IPS-18c (cell line): ENCODE measurements around the gene TNIP1.

Experiments used
- H3K4me3 ChIP-seq: 2 replicates; pipeline ENCODE4 v1.7.0; 2013; ENCODE audit warnings: low read depth, mild to moderate bottlenecking, low read length, moderate library complexity; ENCODE audit not compliant: insufficient read depth
- H3K9me3 ChIP-seq: one replicate; pipeline ENCODE4 v1.6.1; 2013; ENCODE audit warnings: mild to moderate bottlenecking, low read length, moderate library complexity; ENCODE audit not compliant: control insufficient read depth, insufficient read depth

The TNIP1 gene

DNA sequence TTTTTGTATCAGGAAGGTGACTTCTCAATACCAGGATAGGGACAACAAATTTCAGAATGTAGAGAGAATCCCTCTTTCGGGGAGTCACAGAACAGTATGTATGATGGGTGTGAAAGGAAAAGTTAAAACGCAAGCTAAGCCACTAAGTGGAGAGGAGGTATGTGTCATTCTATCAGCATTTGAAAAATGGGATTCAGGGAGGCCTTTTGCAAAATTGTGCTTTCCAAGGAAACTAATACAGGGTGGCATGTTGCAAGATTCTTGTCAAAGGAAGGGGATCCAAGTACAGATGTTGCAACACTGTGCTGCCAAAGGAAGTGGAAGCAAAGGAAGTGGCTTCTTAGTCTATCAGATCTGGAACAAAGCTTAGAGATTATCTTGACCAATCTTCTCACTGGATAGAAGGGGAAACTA, 12.6 kb upstream of the TNIP1 start:
- H3K9me3 ChIP-seq, result no peaks in the 10 kb centered on the region
- no peak overlapping the region for H3K4me3 ChIP-seq

DNA sequence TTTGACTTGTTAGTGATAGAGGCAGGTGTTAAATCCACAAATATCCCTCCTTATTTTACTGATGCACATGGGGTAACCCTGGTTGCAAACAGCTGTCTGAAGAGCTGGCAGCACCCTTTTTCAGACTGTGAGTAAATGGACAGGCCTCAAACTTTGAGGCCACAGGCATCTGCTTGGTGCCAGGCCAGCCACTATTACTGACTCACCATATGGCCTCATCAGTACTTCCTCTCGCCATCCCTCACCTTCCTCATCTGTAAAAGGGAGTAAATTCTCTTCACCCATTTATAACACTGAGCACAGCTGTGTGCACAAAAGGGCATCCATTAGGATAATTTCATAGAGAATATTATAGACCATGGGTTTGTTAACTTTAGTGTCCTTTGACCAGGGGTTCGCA, 11.9 kb upstream of the TNIP1 start:
- no peak overlapping the region for H3K4me3 ChIP-seq
- H3K9me3 ChIP-seq, result no peaks in the 10 kb centered on the region

DNA sequence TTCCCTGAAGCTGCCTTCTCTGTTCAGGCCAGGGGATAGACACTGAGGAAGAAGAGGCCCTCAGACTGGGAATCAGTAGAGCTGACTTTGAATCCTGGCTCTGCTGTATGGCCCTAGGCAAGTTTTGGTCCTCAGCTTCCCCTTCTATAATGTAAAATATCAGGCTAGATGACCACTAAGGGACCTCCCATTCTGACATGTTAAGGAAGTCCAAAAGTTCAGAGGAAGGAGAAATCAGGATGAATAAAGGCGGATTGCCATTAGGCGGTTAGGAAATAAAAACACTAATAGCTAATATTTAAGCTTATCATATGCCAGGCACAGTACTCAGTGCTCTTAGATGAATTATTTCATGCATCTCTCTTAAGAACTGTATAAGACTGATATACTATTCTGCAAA, 8.9 kb upstream of the TNIP1 start:
- Histone ChIP-seq H3K9me3 (no peaks in the 10 kb centered on the region), H3K4me3 (no peak overlapping the region)

DNA sequence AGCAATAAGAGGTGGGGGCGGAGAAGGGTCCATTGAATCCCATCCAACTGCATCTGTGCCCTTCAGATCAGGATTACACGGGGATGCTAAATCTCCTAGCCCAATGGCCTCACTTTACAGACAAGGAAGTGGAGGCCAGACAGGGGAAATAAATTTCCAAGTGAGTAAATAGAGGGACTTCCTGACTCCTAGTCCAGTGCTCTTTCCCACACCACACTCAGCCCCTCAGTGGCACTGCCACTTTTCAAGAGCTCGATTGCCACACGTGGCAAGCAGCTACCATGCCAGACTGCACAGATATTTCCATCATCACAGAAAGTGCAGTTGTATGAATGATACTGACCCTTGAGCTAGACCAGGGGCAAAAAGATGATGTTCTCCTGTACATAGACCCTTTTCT, 8.2 kb upstream of the TNIP1 start:
- no peak overlapping the region for H3K4me3 ChIP-seq
- no peaks in the 10 kb centered on the region for H3K9me3 ChIP-seq

DNA sequence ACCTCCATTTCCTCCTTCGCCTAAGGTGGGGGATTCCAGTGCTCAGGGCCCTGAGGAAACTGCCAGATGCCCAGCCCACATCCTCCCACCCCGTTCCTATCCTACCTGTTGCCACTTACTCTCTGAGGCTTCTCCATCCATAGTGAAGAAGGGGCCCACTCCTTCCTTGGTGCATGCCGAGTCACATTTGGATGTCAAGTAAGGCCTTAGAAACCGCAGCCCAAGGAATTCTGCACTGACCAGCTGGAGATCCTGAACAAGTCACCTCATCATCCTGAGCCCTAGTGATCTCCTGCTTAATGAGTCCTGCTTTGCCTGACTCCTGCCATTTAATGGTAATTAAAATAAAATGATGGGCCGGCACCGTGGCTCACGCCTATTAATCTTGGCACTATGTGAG, 6.7 kb upstream of the TNIP1 start:
- Histone ChIP-seq H3K4me3 (no peak overlapping the region), H3K9me3 (no peaks in the 10 kb centered on the region)

DNA sequence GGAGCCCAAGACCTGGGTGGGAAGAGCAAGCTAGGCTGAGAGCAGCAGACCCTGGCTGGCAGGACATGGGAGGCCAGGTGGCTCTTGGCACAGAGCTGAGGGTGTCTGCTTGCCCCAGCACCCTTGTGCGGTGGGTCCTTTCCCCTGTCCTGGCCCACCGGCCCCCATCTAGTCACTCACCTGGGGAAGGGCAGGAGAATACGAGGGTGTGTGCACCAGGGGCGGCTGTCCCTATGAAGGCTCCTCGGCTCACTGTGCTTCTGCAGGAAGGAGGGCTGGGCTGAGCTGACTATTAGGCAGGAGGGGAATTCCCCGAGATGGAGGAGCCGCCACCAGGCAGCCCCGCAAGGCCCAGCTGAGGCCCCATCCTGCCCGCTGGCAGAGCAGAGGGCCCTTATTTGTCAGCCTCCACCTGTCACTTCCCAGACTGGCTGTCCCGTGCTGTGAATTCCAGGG, 6.1 kb upstream of the TNIP1 start:
- no peak overlapping the region for H3K4me3 ChIP-seq
- no peaks in the 10 kb centered on the region for H3K9me3 ChIP-seq

DNA sequence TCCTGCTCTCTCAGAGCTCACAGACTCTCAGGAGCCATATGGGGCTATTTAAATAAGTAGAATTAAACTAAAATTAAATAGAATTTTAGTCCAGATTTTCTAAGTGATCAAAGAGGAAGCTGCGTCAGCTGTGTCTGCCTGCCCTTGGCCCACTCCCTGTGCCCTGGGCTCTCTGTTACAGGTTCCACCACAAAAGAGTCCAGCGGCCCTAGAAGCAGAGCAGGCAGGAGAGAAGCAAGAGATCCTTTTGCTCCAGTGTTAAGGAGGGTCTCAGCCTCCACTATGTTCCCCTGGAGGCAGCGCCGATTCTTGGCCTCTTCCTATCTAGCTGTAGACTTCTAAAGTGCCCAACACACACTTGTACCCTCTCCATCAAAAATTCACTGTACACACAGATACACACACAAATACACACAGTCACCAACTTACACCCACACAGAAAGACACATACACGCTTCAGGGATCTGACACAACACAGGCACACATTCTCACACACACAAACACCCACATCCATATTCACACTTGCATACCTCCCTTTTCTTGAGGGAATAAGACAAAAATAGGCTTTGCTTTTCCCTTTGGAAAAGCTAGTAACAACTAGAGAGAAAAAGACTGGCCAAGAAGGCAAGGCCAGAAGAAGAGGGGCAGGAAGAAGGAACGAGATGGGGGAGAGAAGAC, 5.5 kb upstream of the TNIP1 start:
- H3K4me3 ChIP-seq, result no peak overlapping the region
- no peaks in the 10 kb centered on the region for H3K9me3 ChIP-seq

DNA sequence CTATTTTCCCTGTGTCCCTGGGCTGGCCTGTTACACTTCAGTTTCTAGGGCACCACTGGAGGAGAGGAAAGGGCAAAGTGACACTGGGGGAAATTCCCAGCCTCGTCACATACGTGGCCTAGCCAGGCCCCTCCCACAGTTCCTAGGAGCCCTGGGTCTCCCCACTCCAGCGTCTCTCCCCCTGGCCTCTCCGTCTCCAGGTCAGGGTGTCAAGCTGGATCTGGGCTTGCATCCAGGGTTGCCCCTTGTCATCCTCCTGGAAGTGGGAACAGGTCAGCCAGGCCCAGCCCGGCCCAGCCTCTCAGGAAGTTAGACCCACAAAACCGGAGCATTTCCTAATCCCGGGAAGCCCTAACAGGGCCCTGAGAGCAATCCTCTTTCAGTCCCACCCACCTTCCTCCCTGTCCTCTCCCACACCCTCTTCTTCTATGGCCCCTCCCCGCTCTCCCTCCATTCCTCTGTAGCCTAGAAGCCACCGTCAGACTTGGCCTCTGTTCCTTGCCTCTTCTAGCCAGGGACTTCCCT, 4.7 kb upstream of the TNIP1 start:
- H3K4me3 ChIP-seq, result no peak overlapping the region
- H3K9me3 ChIP-seq, result no peaks in the 10 kb centered on the region

DNA sequence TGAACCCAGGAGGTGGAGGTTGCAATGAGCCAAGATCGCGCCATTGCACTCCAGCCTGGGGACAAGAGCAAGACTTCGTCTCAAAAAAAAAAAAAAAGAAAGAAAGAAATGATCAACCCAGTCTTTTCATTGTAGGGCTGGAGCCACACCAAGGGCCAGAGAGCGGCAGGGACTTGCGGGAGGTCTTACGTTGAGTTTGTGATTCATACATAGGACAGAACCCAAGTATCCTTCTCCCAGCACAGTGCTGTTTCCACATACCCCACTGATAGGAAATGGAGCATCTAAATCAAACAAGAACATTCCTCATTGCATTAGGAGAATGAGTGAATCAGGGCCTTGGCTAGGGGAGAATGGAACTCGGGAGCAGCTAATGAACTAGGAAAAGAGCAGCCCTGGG, 3.5 kb upstream of the TNIP1 start:
- Histone ChIP-seq H3K9me3 (no peaks in the 10 kb centered on the region), H3K4me3 (no peak overlapping the region)

DNA sequence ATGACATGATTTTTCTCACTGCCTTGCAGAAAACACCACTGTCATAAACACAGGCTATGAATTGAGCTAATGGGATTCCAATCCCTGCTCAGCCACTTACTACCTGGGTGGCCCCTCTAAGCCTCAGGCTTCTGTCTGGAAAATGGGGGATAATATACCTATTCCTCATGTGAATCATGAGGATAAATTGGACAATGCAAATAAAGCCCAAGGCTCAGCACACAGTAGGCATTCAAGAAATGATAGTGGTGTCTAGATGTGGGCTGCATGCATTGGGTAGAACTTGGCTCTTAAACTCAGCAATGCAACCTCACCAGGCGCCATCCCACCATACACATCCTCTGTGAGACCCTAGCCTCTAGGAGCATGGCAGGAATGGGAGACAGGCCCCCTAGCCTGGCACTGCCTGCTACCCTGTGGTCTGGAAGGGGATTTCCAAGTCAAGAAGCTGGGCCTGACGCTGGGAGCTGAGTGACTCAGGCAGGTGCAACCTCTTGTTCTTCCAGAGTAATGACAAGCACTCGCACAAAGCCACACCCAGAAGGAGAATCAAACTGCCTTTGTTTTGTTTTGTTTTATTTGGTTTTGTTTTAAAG, 2.3 kb upstream of the TNIP1 start:
- H3K9me3 ChIP-seq, result no peaks in the 10 kb centered on the region
- no peak overlapping the region for H3K4me3 ChIP-seq

DNA sequence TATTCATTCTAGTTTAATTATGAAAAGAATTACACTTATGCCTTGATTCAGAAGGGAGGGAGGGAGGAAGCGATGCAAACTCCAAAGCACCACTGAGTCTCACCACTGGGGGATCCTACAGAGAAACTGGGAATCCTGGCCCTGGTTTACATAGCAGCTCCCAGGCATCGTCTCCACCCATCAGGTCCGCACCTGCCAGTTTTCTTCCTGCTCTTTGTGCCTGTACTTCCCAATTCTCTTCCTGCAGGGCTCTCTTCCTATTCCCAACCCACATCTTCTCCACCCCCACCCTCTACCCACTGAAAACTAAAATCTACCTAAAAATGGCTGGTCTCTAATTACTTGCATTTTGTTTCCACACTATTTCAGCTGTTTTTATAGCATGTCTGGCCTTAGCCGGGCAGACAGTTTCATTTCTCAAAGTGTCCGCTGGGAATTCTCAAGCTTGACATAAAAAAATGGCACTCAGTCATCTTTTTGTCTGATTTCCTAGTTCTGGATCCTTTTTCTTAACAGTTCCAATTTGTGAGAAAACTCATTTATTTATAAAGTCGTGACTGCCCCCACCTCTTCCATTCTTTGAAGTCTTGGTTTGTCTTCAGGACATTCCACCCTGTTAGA, 1.6 kb upstream of the TNIP1 start:
- no peaks in the 10 kb centered on the region for H3K9me3 ChIP-seq
- no peak overlapping the region for H3K4me3 ChIP-seq

DNA sequence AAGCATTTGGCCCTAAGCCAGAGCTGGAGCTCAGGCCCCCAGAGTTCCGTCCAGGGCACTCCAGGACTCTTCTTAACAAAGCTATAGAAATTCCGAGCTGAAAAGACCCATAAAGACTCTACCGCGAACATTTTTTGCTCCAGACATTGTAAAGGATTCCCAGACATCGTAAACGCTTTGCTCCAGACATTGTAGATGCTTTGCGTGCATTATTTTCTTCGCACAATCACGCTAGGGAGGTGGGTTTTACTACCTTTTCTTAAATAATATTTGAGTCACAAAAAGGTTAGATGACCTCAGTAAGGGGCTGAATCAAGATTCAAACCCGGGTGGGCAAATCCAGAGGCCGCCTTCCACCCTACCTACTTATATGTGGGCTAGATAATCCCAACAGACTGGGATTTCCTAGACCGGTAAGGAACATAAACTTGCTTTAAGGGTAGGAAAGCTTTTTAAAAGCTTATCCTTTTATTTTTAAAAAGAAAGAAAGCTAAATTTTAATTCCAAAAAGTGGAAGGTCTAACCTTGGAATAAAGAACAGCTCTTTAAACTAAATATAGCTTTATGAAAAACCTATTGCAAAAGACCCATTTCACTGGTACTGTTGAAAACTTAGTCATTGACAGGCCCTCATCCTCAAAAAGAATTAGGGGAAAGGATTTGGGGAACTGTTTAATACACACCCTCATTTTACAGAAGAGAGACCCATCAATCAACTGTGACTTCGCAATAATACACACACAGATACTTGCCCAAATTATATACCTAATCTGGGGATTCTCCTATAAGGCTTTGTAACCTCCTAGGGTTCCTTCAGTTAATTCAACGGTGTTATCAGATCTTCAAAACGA, 822 bp upstream of the TNIP1 start:
- H3K9me3 ChIP-seq, result no peaks in the 10 kb centered on the region
- peak overlapping the region; percentile 96 for H3K4me3 ChIP-seq

DNA sequence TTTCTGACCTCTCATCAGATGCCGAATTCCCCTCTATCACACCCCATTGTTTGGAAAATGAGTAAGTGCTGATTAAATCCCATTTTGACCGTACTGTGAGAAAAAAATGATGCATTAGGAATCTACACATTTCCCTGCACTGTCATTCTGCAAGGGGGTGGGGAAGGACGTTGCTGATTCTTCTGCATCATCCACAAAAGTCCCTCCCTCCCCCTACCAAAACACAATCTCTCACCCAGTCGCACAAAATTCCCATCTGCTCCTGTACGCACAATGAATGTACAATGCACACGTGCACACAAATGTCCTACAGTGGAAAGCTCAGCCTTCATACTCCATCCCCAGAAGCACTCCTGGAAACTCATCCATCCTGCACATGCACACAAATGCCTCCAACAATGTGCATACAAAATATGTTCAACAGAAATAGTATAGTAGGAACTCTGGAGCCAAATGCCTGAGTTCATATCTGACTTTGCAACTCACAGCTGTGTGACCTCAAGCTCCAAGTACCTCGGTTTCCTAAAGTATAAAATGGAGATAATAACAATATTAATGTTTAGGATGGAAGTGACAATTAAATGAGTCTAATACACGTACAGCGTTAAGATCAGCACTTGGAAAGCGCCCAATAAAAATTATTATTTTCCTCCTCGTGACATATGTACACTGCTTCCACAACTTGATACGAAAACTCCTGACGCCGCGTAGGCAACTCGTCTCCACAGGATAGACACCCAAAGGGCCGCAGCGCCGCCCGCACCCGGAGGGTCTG, 809 bp downstream of the TNIP1 start:
- Histone ChIP-seq H3K9me3 (peaks cover 2% of the 10 kb centered on the region), H3K4me3 (peak overlapping the region; percentile 96)

DNA sequence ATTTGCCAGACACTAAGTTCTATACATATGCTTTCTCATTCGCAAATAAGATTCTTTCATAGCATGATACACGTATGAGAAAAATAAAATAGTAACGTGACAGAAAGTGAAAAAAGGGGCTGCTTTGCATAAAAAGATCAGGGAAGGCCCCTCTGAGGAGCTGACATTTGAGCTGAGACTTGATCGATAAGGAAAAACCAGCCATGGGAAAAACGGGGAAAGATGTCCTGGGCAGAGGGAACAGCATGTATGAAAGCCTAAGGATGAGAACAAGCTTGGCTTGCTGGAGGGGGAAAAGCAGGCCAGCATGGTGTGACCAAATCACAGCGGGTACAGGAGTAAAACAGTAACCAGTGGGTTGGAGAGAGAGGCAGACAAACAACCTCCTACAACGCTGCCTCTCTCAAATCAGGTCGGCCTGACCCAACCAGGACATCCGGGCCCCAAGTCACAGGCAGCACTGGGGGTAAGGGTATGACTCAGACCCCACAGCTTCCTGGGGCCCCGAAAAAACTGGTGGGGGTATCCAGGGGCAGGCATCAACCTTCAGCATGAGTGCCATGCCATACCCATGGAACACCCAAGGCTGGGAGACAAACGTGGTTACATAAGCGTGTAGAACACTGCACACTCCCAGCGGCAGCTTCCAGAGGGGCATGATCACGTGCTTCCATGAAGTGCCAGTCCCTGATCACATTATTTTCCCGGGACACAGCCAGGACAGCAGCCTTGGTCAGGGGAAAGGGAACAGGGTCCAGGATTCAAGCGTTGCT, 2.2 kb downstream of the TNIP1 start:
- Histone ChIP-seq H3K4me3 (no peak overlapping the region), H3K9me3 (peaks cover 2% of the 10 kb centered on the region)

DNA sequence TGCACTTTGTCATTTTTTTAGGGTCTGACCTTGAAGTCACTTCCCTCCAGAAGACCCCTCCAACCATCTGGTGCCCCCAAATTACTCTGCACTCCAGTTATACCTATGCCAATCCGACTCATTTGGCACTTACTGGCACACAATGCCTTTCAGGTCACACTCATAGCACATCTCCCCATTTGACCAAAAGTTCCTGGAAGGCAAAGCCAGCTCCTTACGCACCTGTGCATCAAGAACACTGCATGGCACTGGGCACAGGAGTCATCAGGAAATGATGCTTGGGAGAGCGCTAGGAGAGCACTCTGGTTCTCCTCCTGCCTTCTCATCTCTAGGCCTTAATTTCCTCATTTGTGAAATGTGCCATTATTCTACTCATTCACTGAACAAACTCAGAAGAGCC, 2.9 kb downstream of the TNIP1 start:
- Histone ChIP-seq H3K4me3 (no peak overlapping the region), H3K9me3 (peaks cover 2% of the 10 kb centered on the region)

DNA sequence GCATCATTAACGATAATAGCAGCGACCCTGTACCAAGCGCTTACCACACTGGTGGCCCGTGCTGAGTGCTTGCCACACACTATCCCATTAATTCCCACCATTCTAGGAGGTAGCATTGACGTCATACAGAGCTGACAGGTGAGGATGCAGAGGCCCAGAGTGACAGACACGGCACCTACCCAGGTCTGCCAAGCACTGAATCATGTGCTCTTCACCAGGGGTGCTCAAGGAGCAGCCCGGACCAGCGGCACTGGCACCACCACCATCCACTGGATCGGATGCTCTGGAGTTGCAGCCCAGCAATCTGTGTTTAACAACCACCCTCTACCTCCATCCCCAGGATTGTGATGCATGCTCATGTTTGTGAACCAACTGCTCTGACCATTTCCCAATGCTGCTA, 3.4 kb downstream of the TNIP1 start:
- H3K4me3 ChIP-seq, result no peak overlapping the region

More for the DNA sequence above, 3.4 kb downstream of the TNIP1 start:
- H3K9me3 ChIP-seq, result peaks cover 2% of the 10 kb centered on the region
